Measurements from ENCODE around the gene CD28.
A peak's percentile ranks its signal among the peaks of the same experiment; 100 is the strongest.

Gene CD28

GRCh38 chr2:203719456-203720410 lies 13.3 kb downstream of the CD28 start:
- no peak for DNase-seq

- DNase-seq: no peak
Measured at GRCh38 chr2:203720915-203721672, 14.7 kb downstream of the CD28 start.

GRCh38 chr2:203721781-203722300 lies 15.4 kb downstream of the CD28 start:
- DNase-seq: no peak

DNA sequence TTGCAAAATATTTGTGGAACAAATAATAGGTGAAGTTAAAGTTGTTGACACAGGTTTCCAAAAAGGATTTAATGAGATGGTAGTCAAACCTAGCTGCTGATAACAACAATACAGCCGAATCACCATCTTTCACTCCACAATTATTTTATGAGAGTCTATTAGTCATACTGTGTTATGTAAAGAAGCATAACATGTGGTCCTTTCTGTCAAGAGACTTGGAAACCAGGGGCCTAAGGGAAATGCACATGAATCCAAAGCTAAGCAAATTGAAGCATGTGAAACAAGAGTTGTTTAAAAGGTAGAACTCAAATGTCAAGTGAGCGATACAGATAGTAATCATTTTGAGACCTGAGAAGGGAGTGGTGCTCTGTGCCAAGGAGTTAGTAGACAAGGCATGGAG lies 16.0 kb downstream of the CD28 start:
- DNase-seq: no peak

- no peak for DNase-seq
Measured at GRCh38 chr2:203728321-203728720, 21.9 kb downstream of the CD28 start.

DNA sequence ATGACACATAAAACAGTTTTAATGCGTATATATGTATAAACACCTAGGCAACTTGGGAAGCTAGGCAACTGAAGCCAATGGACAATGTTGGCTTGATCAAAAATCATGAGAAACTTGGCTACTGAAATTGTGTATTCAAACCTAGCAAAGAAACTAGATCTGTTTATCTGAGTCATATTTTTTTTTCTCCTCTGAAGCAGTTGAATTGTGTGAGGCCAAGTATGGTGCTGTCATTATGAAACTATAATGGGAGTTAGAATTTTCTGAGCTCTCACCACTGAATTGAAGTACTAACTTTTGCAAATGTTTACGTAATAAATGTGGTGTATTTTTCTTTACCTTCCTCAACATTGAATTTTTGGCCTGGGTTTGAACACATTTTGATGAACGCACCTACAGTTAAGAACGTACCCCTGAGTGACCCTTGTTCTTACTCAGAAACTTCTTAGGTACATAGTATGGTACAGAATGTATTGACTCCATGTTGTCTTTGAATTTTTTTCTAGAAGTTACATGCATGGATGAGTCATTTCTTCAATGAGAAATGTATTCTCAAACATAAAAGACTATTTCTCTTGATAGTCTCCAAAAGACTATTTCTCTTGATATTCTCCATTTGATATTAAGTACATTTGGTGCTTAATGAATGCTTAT lies 23.8 kb downstream of the CD28 start:
- no peak for DNase-seq

- DNase-seq: no peak
Measured at GRCh38 chr2:203730883-203731282, 24.4 kb downstream of the CD28 start.

GRCh38 chr2:203732092-203732952 lies 25.9 kb downstream of the CD28 start:
- peak; percentile 66 for DNase-seq

- no peak for DNase-seq
Measured at GRCh38 chr2:203732953-203733510, 26.6 kb downstream of the CD28 start.

DNA sequence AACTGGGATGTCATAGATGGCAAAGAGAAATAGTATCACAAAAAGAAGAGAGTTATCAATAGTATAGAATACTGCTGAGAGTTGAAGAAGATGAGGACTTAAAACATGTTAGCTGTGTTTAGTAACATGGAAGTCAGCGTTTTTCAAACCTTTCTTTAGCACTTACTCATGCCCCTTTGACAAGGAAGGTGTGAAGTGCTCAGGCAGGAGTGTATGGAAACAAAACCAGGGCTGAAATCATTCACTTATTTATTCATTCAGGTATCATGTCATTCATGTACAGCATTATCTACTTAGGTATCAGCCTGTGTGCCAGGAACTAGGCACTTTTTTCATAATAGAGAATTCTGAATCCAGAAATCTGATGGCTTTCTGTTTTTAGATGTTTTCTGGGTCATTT lies 27.2 kb downstream of the CD28 start:
- DNase-seq: no peak

DNA sequence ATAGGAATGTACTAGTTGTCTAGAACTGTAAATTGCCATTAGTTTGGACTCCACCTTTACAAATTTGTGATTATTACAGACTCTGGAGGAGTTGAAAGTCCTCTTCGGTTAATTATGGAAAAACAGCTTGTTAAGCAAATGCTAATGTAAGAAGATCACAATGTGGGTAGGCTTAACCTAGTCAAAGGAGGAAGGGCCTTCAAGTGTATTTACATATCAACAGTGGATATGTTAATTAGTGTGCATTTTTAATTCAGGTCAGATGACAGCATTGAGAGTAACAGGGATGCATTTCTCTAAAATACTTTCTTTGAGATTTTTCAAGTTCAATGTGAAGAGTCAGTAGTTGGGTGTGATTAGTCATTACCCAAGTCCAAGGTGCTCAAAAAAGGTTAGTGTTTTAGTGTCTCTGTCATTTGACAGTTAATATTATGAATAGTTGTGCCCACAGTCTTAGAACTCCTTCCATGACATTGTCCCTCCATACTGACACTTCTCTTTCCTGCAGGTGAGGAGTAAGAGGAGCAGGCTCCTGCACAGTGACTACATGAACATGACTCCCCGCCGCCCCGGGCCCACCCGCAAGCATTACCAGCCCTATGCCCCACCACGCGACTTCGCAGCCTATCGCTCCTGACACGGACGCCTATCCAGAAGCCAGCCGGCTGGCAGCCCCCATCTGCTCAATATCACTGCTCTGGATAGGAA lies 28.0 kb downstream of the CD28 start:
- no peak for DNase-seq

- DNase-seq: no peak
Measured at GRCh38 chr2:203737360-203737759, 30.9 kb downstream of the CD28 start.

DNA sequence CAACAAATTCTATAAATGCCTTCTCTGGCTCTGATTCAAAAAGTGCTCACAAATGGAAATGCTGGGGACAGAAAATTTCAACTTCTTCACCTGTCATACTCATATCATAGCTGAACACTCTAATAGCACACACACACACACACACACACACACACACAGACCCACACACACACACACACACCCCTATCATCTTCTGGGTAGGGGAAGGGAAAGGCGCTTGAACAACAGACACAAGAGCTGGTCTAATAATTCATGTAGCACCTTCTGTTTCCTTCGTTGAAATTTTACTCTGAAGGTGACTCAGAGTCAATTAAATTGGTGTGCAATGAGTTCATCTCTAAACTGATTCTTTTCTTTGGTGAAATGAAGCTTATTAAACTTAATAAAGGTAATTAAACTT lies 32.9 kb downstream of the CD28 start:
- no peak for DNase-seq

- DNase-seq: no peak
Measured at GRCh38 chr2:203740871-203741281, 34.4 kb downstream of the CD28 start.

DNA sequence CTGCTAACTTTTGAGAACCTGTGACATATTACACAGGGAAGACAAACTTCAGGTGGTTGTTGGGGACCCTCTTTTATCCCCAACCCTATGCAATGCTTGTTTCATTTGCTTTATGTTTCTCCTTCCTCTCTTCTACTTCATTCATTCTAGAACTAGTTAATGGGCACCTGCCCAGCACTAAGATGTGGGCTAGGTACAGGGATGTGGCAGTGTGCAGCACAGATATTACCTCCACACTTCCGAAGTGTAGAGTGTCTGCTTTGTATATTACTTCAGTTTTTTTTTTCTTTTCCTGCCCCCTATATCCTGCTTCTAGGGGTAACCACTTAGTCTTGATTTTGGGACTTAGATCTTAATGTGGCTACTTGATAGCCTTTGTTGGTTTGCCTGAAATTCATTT lies 35.1 kb downstream of the CD28 start:
- DNase-seq: no peak

GRCh38 chr2:203743441-203743981 lies 37.1 kb downstream of the CD28 start:
- DNase-seq: no peak

DNA sequence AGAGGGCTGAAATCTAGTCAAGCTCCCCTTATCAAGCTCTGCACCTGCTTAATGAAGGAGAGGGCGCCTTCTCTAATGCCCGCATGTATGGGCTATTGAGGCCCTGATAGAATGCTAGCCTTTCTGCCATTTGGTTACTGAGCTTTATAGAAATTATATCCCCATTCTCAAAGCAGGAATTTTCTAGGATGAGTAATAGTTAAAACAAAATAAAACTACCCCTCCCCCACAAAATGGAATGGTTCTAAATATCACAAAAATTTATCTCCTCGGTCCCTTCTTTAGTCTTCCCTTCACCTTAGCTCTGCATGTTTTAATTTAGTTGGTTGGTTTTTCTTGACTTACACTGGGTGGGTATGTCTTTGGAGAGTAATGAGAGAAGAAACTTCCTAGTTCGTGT lies 37.7 kb downstream of the CD28 start:
- no peak for DNase-seq

DNA sequence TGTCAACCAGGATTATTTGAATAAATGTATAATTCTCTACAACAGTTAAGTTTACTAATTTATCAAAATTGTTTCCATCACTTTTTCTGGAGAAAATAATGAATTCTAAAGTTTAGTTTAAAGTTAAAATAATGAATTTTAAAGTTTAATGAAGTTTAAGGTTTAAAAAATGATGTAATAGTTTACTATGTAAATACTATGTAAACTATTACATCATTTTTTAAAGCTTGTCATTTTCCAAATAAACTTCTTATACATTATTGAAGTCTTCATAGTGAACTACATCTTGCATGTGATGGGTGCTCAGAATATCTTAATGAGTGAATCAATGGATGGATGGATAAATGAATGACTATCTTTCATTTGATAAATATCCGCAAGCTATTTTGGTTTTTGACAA lies 38.8 kb downstream of the CD28 start:
- no peak for DNase-seq

DNA sequence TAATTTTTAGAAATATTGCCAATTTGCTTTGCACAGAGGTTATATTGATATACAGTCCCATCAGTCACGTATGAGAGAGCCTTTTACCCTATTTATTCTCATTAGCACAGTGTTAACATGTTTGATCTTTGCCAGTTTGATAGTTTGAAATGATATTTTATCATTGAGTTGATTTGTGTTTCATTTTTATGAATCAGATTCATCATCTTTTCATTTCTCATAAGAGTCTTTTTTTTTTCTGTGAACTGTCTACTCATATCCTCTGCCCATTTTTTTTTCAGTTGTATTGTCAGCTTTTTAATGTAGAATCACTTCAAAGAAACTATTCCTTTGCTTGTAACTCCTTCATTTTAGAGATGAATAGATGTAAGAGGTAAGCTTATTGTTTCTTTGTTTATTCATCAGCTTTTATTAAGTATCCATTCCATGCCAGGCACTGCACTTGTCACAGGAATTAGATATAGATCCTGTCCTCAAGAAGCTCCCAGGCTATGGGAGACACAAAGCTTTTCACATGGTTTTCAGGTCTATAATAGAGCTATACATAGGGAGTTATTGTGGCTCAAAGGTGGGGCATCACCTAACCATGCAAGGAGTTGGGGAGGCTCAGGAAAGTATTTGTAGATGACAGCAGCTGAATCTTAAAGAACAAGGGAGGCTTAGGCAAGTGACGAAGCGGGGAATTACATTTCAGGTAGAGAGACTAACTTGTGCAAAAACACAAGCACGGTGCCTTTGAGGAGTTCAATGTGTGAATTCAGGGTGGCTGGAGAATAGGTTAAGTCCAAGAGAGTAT lies 42.1 kb downstream of the CD28 start:
- no peak for DNase-seq

Data from NCI-H1092 treated with DMSO at 0.1 percent for 48 hours (cell line).